HepG2 (cell line): ENCODE measurements around the gene TTBK1. TPM values are rescaled to one million over a fixed set of nuclear protein-coding genes. Genes with fewer than 3 reads are reported as not detected.

ENCODE experiments used
- ATAD3A ChIP-seq: sonication (generic); formaldehyde crosslinking; IDR thresholded peaks from 2 replicates; pipeline ENCODE4 v1.4.0; 2020; ENCODE audit warnings: missing genetic modification reagents
- CHD4 ChIP-seq: fragments of 200-600 bp; sonication (generic); IDR thresholded peaks from 2 replicates; pipeline ENCODE4 v1.7.0; 2017; ENCODE audit warnings: mild to moderate bottlenecking, low read length, borderline replicate concordance
- E2F2 ChIP-seq: sonication (generic); formaldehyde crosslinking; IDR thresholded peaks from 2 replicates; pipeline ENCODE4 v1.4.0; 2020; ENCODE audit warnings: missing genetic modification reagents, borderline replicate concordance
- ETS1 ChIP-seq: sonication (generic); formaldehyde crosslinking; IDR thresholded peaks from 2 replicates; pipeline ENCODE4 v1.4.0; 2020; ENCODE audit warnings: missing genetic modification reagents
- GFI1 ChIP-seq: sonication (generic); formaldehyde crosslinking; IDR thresholded peaks from 2 replicates; pipeline ENCODE4 v1.5.0; 2020; ENCODE audit warnings: missing genetic modification reagents, mild to moderate bottlenecking, borderline replicate concordance
- GPBP1L1 ChIP-seq: sonication (generic); formaldehyde crosslinking; IDR thresholded peaks from 2 replicates; pipeline ENCODE4 v1.5.0; 2020; ENCODE audit warnings: mild to moderate bottlenecking, missing genetic modification reagents
- KDM5B ChIP-seq: sonication (generic); formaldehyde crosslinking; IDR thresholded peaks from 2 replicates; pipeline ENCODE4 v1.4.0; 2020; ENCODE audit warnings: missing genetic modification reagents, mild to moderate bottlenecking, borderline replicate concordance
- KLF16 ChIP-seq, 2 experiments: sonication (generic) in 1 of 2; formaldehyde crosslinking in 1 of 2; IDR thresholded peaks; 2 replicates each; pipeline versions ENCODE4 v1.6.1 to v1.8.0; 2016 to 2023; ENCODE audit warnings: missing genetic modification reagents in 2 of 2, missing compliant biosample characterization in 1 of 2
- MXD4 ChIP-seq: IDR thresholded peaks from 2 replicates; pipeline ENCODE4 v1.6.1; 2016; ENCODE audit warnings: mild to moderate bottlenecking, missing biosample characterization, missing genetic modification reagents
- NR2F2 ChIP-seq: IDR thresholded peaks from 2 replicates; pipeline ENCODE4 v1.6.1; 2012; ENCODE audit warnings: low read depth, inconsistent platforms, borderline replicate concordance
- PAWR ChIP-seq: sonication (generic); formaldehyde crosslinking; IDR thresholded peaks from 2 replicates; pipeline ENCODE4 v1.4.0; 2020; ENCODE audit warnings: missing genetic modification reagents, mild to moderate bottlenecking, borderline replicate concordance
- PLSCR1 ChIP-seq: sonication (generic); formaldehyde crosslinking; IDR thresholded peaks from 2 replicates; pipeline ENCODE4 v1.5.0; 2020; ENCODE audit warnings: missing genetic modification reagents, mild to moderate bottlenecking, borderline replicate concordance
- SNAPC5 ChIP-seq: sonication (generic); formaldehyde crosslinking; IDR thresholded peaks from 2 replicates; pipeline ENCODE4 v1.8.1; 2023; ENCODE audit warnings: mild to moderate bottlenecking, missing genetic modification reagents, borderline replicate concordance
- YEATS4 ChIP-seq: sonication (generic); formaldehyde crosslinking; IDR thresholded peaks from 2 replicates; pipeline ENCODE4 v1.4.0; 2020; ENCODE audit warnings: missing genetic modification reagents, borderline replicate concordance
- ZBTB2 ChIP-seq: sonication (generic); formaldehyde crosslinking; IDR thresholded peaks from 2 replicates; pipeline ENCODE4 v1.8.0; 2022; ENCODE audit warnings: low read depth, missing genetic modification reagents
- ZNF12 ChIP-seq: sonication (generic); formaldehyde crosslinking; IDR thresholded peaks from 2 replicates; pipeline ENCODE4 v1.5.0; 2020; ENCODE audit warnings: missing genetic modification reagents
- ZNF350 ChIP-seq: sonication (generic); formaldehyde crosslinking; IDR thresholded peaks from 2 replicates; pipeline ENCODE4 v1.4.0; 2020; ENCODE audit warnings: mild to moderate bottlenecking, low read depth, missing genetic modification reagents, borderline replicate concordance
- ZNF589 ChIP-seq: sonication (generic); formaldehyde crosslinking; conservative IDR thresholded peaks from 2 replicates; pipeline ENCODE4 v1.8.0; 2022; ENCODE audit warnings: mild to moderate bottlenecking, moderate library complexity, missing genetic modification reagents
- ZNF672 ChIP-seq: sonication (generic); formaldehyde crosslinking; IDR thresholded peaks from 2 replicates; pipeline ENCODE4 v1.8.1; 2022; ENCODE audit warnings: missing genetic modification reagents
- polyA plus RNA-seq, 8 experiments: library from polyadenylated mRNA; depleted of rRNA in 3 of 8; stranded (reverse) in 7 of 8; unstranded in 1 of 8; fragments of >200 nt; fragmentation: Illumina TruSeq in 4 of 8; extraction: Trizol in 4 of 8; gene quantifications; 2 replicates each; pipeline versions ENCODE4 v1.2.1 to v1.2.3, GENCODE V29; 2011 to 2016; ENCODE audit warnings: low read depth in 4 of 8, missing spikeins in 1 of 8, mixed read lengths in 1 of 8; ENCODE audit not compliant: insufficient read depth in 1 of 8
- total RNA-seq, 5 experiments: library from RNA; depleted of rRNA; stranded (reverse); fragments of >200 nt; fragmentation: Illumina TruSeq; extraction: Trizol; gene quantifications; 2 replicates each; pipeline ENCODE4 v1.2.3, GENCODE V29; 2016; ENCODE audit warnings: low read depth in 1 of 5

Gene TTBK1
- total and polyA plus RNA-seq, 2 of the 13 experiments (the other 11 are each of a cell fraction or from before 2014, with no cell fraction given): 0.24 to 0.33 TPM

GRCh38 chr6:43228951-43229802 is 14.1 kb upstream of the TTBK1 start, which contains the start of gene DNPH1 (continued):
- no peak for TF ChIP-seq ZNF350 (CRISPR knock-in tag)
- peak; percentile 93 for TF ChIP-seq MXD4 (CRISPR knock-in tag)
- TF ChIP-seq NR2F2: peak; percentile 37; the same call in 1 of the 2 replicates
- TF ChIP-seq ZBTB2 (CRISPR knock-in tag): peak; percentile 79; the same call in 1 of the 2 replicates
- TF ChIP-seq ZNF672 (CRISPR knock-in tag): peak; percentile 82
- no peak; the same call in 1 of the 2 replicates for TF ChIP-seq ZNF589 (CRISPR knock-in tag)
- peak; percentile 50 to 57; a peak in 1 of 4 replicates for TF ChIP-seq KLF16 (CRISPR knock-in tag; IDR thresholded peaks at IDR 0.05)
- TF ChIP-seq GFI1 (CRISPR knock-in tag): peak; percentile 77; the same call in 1 of the 2 replicates
- 0 out of 2 replicates have a peak, but pooled peaks have one; percentile 37 for TF ChIP-seq PLSCR1 (CRISPR knock-in tag)
- TF ChIP-seq ETS1 (CRISPR knock-in tag): no peak
- peak; percentile 95 for TF ChIP-seq KDM5B
- no peak for TF ChIP-seq CHD4
- peak; percentile 100 for TF ChIP-seq YEATS4
- TF ChIP-seq GPBP1L1 (CRISPR knock-in tag): no peak
- TF ChIP-seq ATAD3A (CRISPR knock-in tag): no peak
- 0 out of 2 replicates have a peak, but pooled peaks have one; percentile 46 for TF ChIP-seq ZNF12 (CRISPR knock-in tag)
- peak; percentile 91; the same call in 1 of the 2 replicates for TF ChIP-seq E2F2 (CRISPR knock-in tag)
- peak; percentile 94; the same call in 1 of the 2 replicates for TF ChIP-seq SNAPC5 (CRISPR knock-in tag)
- no peak for TF ChIP-seq PAWR
